ENCODE measurements around the gene STX1A. TPM values are rescaled to one million over a fixed set of nuclear protein-coding genes. Genes with fewer than 3 reads are reported as not detected.

STX1A gene
- 27.1 and 52.1 TPM in 2 replicates for total RNA-seq

GRCh38 chr7:73718905-73719805, at the start of gene STX1A:
Gene STX1A, minus strand, starts transcription at chr7:73719669. Its CDS starts 38 bp downstream, at chr7:73719631.

GRCh38 chr7:73738612-73739386, 19.3 kb upstream of the STX1A start, which contains the start of gene ABHD11:
Gene ABHD11, minus strand, starts transcription at chr7:73738802. Its CDS starts 32 bp downstream, at chr7:73738770.

GRCh38 chr7:73683056-73683787, 36.2 kb downstream of the STX1A start, which contains the start of the genes BUD23 and DNAJC30:
Gene BUD23, plus strand, starts transcription at chr7:73683597. Its CDS starts 29 bp downstream, at chr7:73683626.
Gene DNAJC30, minus strand, starts transcription at chr7:73683453. Its CDS starts 30 bp downstream, at chr7:73683423.

GRCh38 chr7:73667344-73668102, 51.9 kb downstream of the STX1A start, which contains the start of gene VPS37D:
Gene VPS37D, plus strand, starts transcription at chr7:73667831. Its CDS starts 128 bp downstream, at chr7:73667959.

Other genes starting within 250 kb of the STX1A start
- 40.6 and 71.1 TPM in 2 replicates for gene BAZ1B, start 197.4 kb downstream of the STX1A start, total RNA-seq
- gene BCL7B, start 162.0 kb downstream of the STX1A start, total RNA-seq: 14.7 and 36.4 TPM in 2 replicates
- gene TBL2, start 141.1 kb downstream of the STX1A start, total RNA-seq: 94.3 and 111 TPM in 2 replicates
- not detected in 2 replicates for gene MLXIPL, start 95.1 kb downstream of the STX1A start, total RNA-seq
- 2.3 and 5.9 TPM in 2 replicates for gene VPS37D, start 51.8 kb downstream of the STX1A start, total RNA-seq
- 1.7 and 3.6 TPM in 2 replicates for gene DNAJC30, start 36.2 kb downstream of the STX1A start, total RNA-seq
- gene BUD23, start 36.1 kb downstream of the STX1A start, total RNA-seq: 49.0 and 98.9 TPM in 2 replicates
- 5.4 and 20.9 TPM in 2 replicates for gene ABHD11, start 19.1 kb upstream of the STX1A start, total RNA-seq
- not detected in 2 replicates for gene CLDN3, start 50.6 kb upstream of the STX1A start, total RNA-seq
- gene CLDN4, start 111.3 kb upstream of the STX1A start, total RNA-seq: 0.85 and 2.7 TPM in 2 replicates
- 9.9 and 11.5 TPM in 2 replicates for gene METTL27, start 122.8 kb upstream of the STX1A start, total RNA-seq
- not detected in 2 replicates for gene TMEM270, start 141.5 kb upstream of the STX1A start, total RNA-seq